ENCODE measurements around the gene GPC5.

- no peak for TF ChIP-seq NFIC (IDR thresholded peaks at IDR 0.05)
- TF ChIP-seq BCLAF1 (IDR thresholded peaks at IDR 0.05; ENCODE audit: borderline replicate concordance in 1 of 2, control insufficient read depth in 1 of 2, low read depth in 2 of 2, low read length in 1 of 2): no peak
- no peak for TF ChIP-seq NR2C2 (CRISPR knock-in tag; IDR thresholded peaks at IDR 0.05)
- no peak for TF ChIP-seq NR2C2 (tag; IDR thresholded peaks at IDR 0.05)
- TF ChIP-seq MAFF (IDR thresholded peaks at IDR 0.05; ENCODE audit: low read length): no peak
- TF ChIP-seq ZNF780A (CRISPR knock-in tag; IDR thresholded peaks at IDR 0.05): no peak
- no peak for TF ChIP-seq POLR2A (conservative IDR thresholded peaks at IDR 0.05)
- no peak for TF ChIP-seq SETDB1 (IDR thresholded peaks at IDR 0.05; ENCODE audit: low read length)
- TF ChIP-seq SNAPC5 (CRISPR knock-in tag; IDR thresholded peaks at IDR 0.05): no peak
- TF ChIP-seq CTCF (IDR thresholded peaks at IDR 0.05 in 2 of 3, conservative IDR thresholded peaks at IDR 0.05 in 1 of 3; ENCODE audit: insufficient read depth in 2 of 3, low read depth in 1 of 3, low read length in 3 of 3): no peak
- no peak for TF ChIP-seq NR1H2 (CRISPR knock-in tag; IDR thresholded peaks at IDR 0.05)
- TF ChIP-seq EZH2 (IDR thresholded peaks at IDR 0.05; ENCODE audit: borderline replicate concordance, low read depth, low read length): no peak
- no peak for TF ChIP-seq NCOA4 (IDR thresholded peaks at IDR 0.05; ENCODE audit: partially characterized antibody)
- TF ChIP-seq FOXM1 (IDR thresholded peaks at IDR 0.05; ENCODE audit: low read depth): no peak
- no peak for TF ChIP-seq FOXM1 (CRISPR knock-in tag; IDR thresholded peaks at IDR 0.05; ENCODE audit: low read depth)
Measured at GRCh38 chr13:91426913-91427312, 28.5 kb downstream of the GPC5 start.
